Measurements from ENCODE around the gene NDUFAF8. TPM values are rescaled to one million over a fixed set of nuclear protein-coding genes. Genes with fewer than 3 reads are reported as not detected.
A peak's percentile ranks its signal among the peaks of the same experiment; 100 is the strongest.

Gene NDUFAF8
- polyA plus RNA-seq (2012; ENCODE audit: insufficient read length, low read depth) = 109 TPM

GRCh38 chr17:81238815-81239713, at the start of gene NDUFAF8, which contains the start of gene TEPSIN:
Gene NDUFAF8, plus strand, starts transcription at chr17:81239318. Its CDS starts 46 bp downstream, at chr17:81239364.
Gene TEPSIN, minus strand, starts transcription at chr17:81239055. Its CDS starts 22 bp downstream, at chr17:81239033.
- peak; percentile 59 for TF ChIP-seq FOXP2 (optimal IDR thresholded peaks at IDR 0.05; ENCODE audit: borderline replicate concordance, extremely low read depth, extremely low read length, insufficient read depth)
- peak; percentile 38; the same call in 1 of the 2 replicates for TF ChIP-seq SIN3A (IDR thresholded peaks at IDR 0.05; ENCODE audit: borderline replicate concordance, insufficient read depth, low read length)
- TF ChIP-seq, protein P1, sequence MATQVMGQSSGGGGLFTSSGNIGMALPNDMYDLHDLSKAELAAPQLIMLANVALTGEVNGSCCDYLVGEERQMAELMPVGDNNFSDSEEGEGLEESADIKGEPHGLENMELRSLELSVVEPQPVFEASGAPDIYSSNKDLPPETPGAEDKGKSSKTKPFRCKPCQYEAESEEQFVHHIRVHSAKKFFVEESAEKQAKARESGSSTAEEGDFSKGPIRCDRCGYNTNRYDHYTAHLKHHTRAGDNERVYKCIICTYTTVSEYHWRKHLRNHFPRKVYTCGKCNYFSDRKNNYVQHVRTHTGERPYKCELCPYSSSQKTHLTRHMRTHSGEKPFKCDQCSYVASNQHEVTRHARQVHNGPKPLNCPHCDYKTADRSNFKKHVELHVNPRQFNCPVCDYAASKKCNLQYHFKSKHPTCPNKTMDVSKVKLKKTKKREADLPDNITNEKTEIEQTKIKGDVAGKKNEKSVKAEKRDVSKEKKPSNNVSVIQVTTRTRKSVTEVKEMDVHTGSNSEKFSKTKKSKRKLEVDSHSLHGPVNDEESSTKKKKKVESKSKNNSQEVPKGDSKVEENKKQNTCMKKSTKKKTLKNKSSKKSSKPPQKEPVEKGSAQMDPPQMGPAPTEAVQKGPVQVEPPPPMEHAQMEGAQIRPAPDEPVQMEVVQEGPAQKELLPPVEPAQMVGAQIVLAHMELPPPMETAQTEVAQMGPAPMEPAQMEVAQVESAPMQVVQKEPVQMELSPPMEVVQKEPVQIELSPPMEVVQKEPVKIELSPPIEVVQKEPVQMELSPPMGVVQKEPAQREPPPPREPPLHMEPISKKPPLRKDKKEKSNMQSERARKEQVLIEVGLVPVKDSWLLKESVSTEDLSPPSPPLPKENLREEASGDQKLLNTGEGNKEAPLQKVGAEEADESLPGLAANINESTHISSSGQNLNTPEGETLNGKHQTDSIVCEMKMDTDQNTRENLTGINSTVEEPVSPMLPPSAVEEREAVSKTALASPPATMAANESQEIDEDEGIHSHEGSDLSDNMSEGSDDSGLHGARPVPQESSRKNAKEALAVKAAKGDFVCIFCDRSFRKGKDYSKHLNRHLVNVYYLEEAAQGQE (IDR thresholded peaks at IDR 0.05; ENCODE audit: insufficient read depth in 1 of 2, low read depth in 2 of 2, low read length in 2 of 2) = no peak
- peak; percentile 82; the same call in 1 of the 2 replicates for TF ChIP-seq TAF1 (IDR thresholded peaks at IDR 0.05; ENCODE audit: borderline replicate concordance, insufficient read depth, low read length)
- TF ChIP-seq POLR2AphosphoS5 (IDR thresholded peaks at IDR 0.05; ENCODE audit: low read depth, low read length) = peak; percentile 72

- TF ChIP-seq FOXP2 (optimal IDR thresholded peaks at IDR 0.05; ENCODE audit: borderline replicate concordance, extremely low read depth, extremely low read length, insufficient read depth) (no peak), POLR2AphosphoS5 (IDR thresholded peaks at IDR 0.05; ENCODE audit: low read depth, low read length) (no peak), TAF1 (IDR thresholded peaks at IDR 0.05; ENCODE audit: borderline replicate concordance, insufficient read depth, low read length) (no peak), SIN3A (IDR thresholded peaks at IDR 0.05; ENCODE audit: borderline replicate concordance, insufficient read depth, low read length) (no peak)
- TF ChIP-seq, protein P1 (IDR thresholded peaks at IDR 0.05; ENCODE audit: insufficient read depth in 1 of 2, low read depth in 2 of 2, low read length in 2 of 2) = no peak
Observed at GRCh38 chr17:81189670-81190530, 49.2 kb upstream of the NDUFAF8 start.

DNA sequence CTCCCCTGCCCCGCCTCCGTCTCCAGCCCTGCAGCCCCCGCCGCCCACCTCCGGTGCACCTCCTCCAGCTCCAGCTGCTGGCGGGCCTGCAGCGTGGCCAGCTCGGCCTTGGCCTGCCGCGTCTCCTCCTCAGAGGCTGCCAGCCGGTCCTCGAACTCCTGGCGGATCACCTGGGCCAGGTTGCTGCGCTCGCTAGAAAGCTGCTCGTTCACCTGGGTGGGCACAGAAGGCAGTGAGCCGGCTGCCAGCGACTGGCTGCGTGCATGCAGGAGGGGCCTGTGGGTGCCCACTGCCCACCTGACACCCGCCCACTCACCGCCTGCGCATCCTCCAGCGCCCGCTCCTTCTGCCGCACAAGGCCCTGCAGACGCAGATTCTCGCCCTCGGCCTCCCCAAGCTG, 48.5 kb upstream of the NDUFAF8 start:
- TF ChIP-seq FOXP2 (optimal IDR thresholded peaks at IDR 0.05; ENCODE audit: borderline replicate concordance, extremely low read depth, extremely low read length, insufficient read depth) = no peak
- TF ChIP-seq, protein P1 (IDR thresholded peaks at IDR 0.05; ENCODE audit: insufficient read depth in 1 of 2, low read depth in 2 of 2, low read length in 2 of 2) = no peak
- TF ChIP-seq POLR2AphosphoS5 (IDR thresholded peaks at IDR 0.05; ENCODE audit: low read depth, low read length) = no peak
- TF ChIP-seq SIN3A (IDR thresholded peaks at IDR 0.05; ENCODE audit: borderline replicate concordance, insufficient read depth, low read length) = no peak
- TF ChIP-seq TAF1 (IDR thresholded peaks at IDR 0.05; ENCODE audit: borderline replicate concordance, insufficient read depth, low read length) = no peak

DNA sequence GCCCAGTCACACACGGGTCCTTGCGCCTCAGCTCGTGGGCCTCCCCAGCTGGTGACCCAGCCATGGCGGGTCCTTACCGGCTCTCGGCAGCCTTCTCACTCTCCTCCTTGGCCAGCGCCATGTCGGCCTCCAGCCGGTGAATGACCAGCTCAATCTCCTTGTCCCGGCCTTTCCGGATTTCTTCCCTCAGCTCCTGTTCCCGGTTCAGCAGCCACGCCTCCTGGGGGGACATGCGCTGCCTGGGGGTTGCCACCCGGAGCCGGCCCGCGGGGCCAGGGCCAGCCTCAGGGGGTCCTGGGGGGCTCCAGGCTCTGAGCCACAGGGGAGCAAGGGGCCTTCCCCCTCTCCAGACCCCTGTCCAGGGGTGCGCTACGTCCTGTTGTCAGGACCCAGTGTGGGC, 48.0 kb upstream of the NDUFAF8 start:
- TF ChIP-seq FOXP2 (optimal IDR thresholded peaks at IDR 0.05; ENCODE audit: borderline replicate concordance, extremely low read depth, extremely low read length, insufficient read depth) = no peak
- no peak for TF ChIP-seq SIN3A (IDR thresholded peaks at IDR 0.05; ENCODE audit: borderline replicate concordance, insufficient read depth, low read length)
- no peak for TF ChIP-seq POLR2AphosphoS5 (IDR thresholded peaks at IDR 0.05; ENCODE audit: low read depth, low read length)
- no peak for TF ChIP-seq TAF1 (IDR thresholded peaks at IDR 0.05; ENCODE audit: borderline replicate concordance, insufficient read depth, low read length)
- TF ChIP-seq, protein P1 (IDR thresholded peaks at IDR 0.05; ENCODE audit: insufficient read depth in 1 of 2, low read depth in 2 of 2, low read length in 2 of 2) = no peak
